ENCODE results near the gene RPS6KA5.
"Not testable (repeated sequence)": the region's sequence is repeated elsewhere in the genome, so short reads cannot be mapped to it uniquely, and the experiment has no call there.

The RPS6KA5 gene

DNA sequence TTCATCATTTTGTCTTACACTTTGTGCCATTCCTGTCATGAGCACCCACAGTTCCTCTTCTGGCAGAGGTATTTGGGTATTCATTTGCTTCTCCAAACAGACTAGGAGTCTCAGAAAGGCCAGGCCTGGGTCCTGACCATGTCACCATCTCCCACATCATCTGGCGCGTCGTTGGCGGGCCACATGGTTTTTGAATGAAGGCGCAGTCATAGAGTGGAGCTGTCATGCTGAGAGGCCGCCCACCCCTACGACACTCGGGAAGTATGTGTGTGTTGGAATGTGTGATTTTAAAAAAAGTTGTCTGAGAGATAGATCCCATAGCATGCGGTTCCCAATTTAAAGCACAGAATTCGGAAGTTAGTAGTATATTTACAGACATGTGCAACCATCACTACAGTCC is 228.6 kb downstream of the RPS6KA5 start:
- H3K9ac ChIP-seq (ENCODE audit: low read depth in 1 of 2, low read length in 2 of 2) = no peak overlapping the region
- H3K36me3 ChIP-seq (ENCODE audit: control insufficient read depth in 1 of 2, insufficient read depth in 2 of 2, low read length in 2 of 2) = no peaks in the 10 kb centered on the region
- peaks cover 7 to 14% of the 10 kb centered on the region in 2 donors for H3K4me1 ChIP-seq (ENCODE audit: control insufficient read depth in 1 of 2, insufficient read depth in 2 of 2, low read length in 2 of 2)
- no peak overlapping the region for H3K4me3 ChIP-seq (ENCODE audit: low read depth in 1 of 2, low read length in 2 of 2)
- H3K27me3 ChIP-seq (ENCODE audit: control insufficient read depth in 1 of 2, insufficient read depth in 2 of 2, low read length in 2 of 2) = no peaks in the 10 kb centered on the region
- no peak overlapping the region for H3K27ac ChIP-seq (ENCODE audit: low read depth, low read length)
- no peaks in the 10 kb centered on the region for H3K9me3 ChIP-seq (ENCODE audit: control insufficient read depth in 1 of 2, low read length in 2 of 2)

DNA sequence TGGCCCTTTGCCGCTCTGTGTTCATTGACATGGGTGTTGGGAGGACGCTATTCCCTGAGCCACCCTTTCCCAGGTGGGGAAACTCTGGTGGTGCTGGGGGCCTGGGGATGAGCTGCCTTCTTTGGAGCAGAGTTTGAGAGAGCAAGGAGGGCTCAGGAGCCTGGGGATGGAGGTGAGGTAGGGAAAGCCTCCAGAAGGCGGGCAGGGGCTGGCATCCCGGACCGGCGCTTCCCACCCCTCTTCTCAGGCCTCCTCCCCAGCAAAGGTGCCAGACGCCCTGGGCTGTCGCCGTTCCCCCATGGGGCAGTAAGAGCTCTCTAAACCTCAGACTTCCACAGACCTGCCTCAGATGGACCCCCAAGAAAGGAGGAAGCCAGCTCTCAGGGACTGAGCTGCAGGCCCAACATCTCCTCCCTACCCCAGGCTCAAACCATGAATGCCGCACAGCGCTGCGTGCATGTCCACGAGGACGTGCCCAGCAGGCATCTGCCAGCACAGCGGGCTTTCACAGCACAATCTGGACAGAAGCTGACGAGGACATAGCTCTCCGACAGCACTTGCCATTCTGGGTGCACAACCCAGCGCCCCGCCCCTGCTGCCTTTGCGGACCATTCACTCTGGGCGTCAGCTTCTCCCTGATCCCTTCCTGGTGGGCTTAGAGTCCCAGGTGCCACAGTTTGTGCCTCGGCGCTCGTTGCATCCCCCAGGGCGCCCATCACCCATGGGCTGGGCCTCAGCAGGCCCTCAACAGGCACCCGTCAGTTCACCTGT is 229.3 kb downstream of the RPS6KA5 start:
- Histone ChIP-seq H3K9me3 (ENCODE audit: control insufficient read depth in 1 of 2, low read length in 2 of 2) (no peaks in the 10 kb centered on the region), H3K36me3 (ENCODE audit: control insufficient read depth in 1 of 2, insufficient read depth in 2 of 2, low read length in 2 of 2) (no peaks in the 10 kb centered on the region), H3K27ac (ENCODE audit: low read depth, low read length) (no peak overlapping the region), H3K27me3 (ENCODE audit: control insufficient read depth in 1 of 2, insufficient read depth in 2 of 2, low read length in 2 of 2) (no peaks in the 10 kb centered on the region), H3K4me3 (ENCODE audit: low read depth in 1 of 2, low read length in 2 of 2) (no peak overlapping the region), H3K4me1 (ENCODE audit: control insufficient read depth in 1 of 2, insufficient read depth in 2 of 2, low read length in 2 of 2) (peaks cover 7 to 14% of the 10 kb centered on the region in 2 donors), H3K9ac (ENCODE audit: low read depth in 1 of 2, low read length in 2 of 2) (no peak overlapping the region)

GRCh38 chr14:90829677-90830076 is 230.8 kb downstream of the RPS6KA5 start:
- no peak overlapping the region for H3K27ac ChIP-seq (ENCODE audit: low read depth, low read length)
- H3K4me1 ChIP-seq (ENCODE audit: control insufficient read depth in 1 of 2, insufficient read depth in 2 of 2, low read length in 2 of 2) = peaks cover 7 to 14% of the 10 kb centered on the region in 2 donors
- no peak overlapping the region for H3K4me3 ChIP-seq (ENCODE audit: low read depth in 1 of 2, low read length in 2 of 2)
- no peaks in the 10 kb centered on the region for H3K36me3 ChIP-seq (ENCODE audit: control insufficient read depth in 1 of 2, insufficient read depth in 2 of 2, low read length in 2 of 2)
- no peaks in the 10 kb centered on the region for H3K27me3 ChIP-seq (ENCODE audit: control insufficient read depth in 1 of 2, insufficient read depth in 2 of 2, low read length in 2 of 2)
- no peaks in the 10 kb centered on the region for H3K9me3 ChIP-seq (ENCODE audit: control insufficient read depth in 1 of 2, low read length in 2 of 2)
- H3K9ac ChIP-seq (ENCODE audit: low read depth in 1 of 2, low read length in 2 of 2) = no peak overlapping the region

GRCh38 chr14:90828642-90829487 is 231.6 kb downstream of the RPS6KA5 start:
- H3K36me3 ChIP-seq (ENCODE audit: control insufficient read depth in 1 of 2, insufficient read depth in 2 of 2, low read length in 2 of 2) = no peaks in the 10 kb centered on the region
- H3K9ac ChIP-seq (ENCODE audit: low read depth in 1 of 2, low read length in 2 of 2) = peak overlapping the region; percentile 71 to 78
- no peaks in the 10 kb centered on the region for H3K27me3 ChIP-seq (ENCODE audit: control insufficient read depth in 1 of 2, insufficient read depth in 2 of 2, low read length in 2 of 2)
- peak overlapping the region; percentile 67 to 71 for H3K4me3 ChIP-seq (ENCODE audit: low read depth in 1 of 2, low read length in 2 of 2)
- H3K9me3 ChIP-seq (ENCODE audit: control insufficient read depth in 1 of 2, low read length in 2 of 2) = peaks cover 0 to 4% of the 10 kb centered on the region in 2 donors
- peaks cover 7 to 14% of the 10 kb centered on the region in 2 donors for H3K4me1 ChIP-seq (ENCODE audit: control insufficient read depth in 1 of 2, insufficient read depth in 2 of 2, low read length in 2 of 2)
- peak overlapping the region; percentile 88 for H3K27ac ChIP-seq (ENCODE audit: low read depth, low read length)

DNA sequence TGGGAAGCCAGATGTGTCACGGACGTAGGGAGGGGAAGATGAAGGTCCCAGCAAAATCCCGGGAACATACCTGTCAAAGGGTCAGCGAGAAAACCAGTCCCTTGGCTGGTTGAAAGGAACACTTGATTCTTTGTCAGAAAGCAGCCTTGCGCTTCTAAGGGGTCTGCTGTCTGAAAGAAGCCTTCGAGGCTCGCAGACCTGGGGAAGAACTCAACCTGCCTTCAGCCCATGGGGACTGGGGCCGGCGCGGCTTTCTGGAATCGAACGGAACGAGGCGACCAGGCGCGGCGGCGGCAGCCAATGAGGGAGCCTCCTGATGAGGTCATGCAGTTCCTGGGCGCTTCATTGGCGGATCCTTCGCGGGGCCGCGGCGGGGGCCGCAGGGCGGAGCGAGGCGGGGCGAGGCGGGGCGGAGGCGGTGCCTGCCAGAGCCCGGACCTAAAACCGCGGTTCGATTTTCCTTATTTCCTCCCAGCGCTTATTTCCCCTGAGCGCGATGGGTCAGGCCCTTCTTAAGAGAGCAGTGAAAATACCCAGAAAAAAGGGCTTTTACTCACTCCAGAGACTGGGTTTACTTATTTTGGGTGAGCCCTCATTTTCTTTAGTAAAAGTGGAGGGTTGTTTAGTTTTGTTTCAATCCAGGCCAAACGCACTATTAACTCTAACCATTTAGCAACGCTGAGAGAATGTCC is 232.4 kb downstream of the RPS6KA5 start:
- peaks cover 0 to 4% of the 10 kb centered on the region in 2 donors for H3K9me3 ChIP-seq (ENCODE audit: control insufficient read depth in 1 of 2, low read length in 2 of 2)
- peak overlapping the region; percentile 67 to 71 for H3K4me3 ChIP-seq (ENCODE audit: low read depth in 1 of 2, low read length in 2 of 2)
- no peaks in the 10 kb centered on the region for H3K36me3 ChIP-seq (ENCODE audit: control insufficient read depth in 1 of 2, insufficient read depth in 2 of 2, low read length in 2 of 2)
- H3K9ac ChIP-seq (ENCODE audit: low read depth in 1 of 2, low read length in 2 of 2) = peak overlapping the region; percentile 71 to 78
- peaks cover 7 to 14% of the 10 kb centered on the region in 2 donors for H3K4me1 ChIP-seq (ENCODE audit: control insufficient read depth in 1 of 2, insufficient read depth in 2 of 2, low read length in 2 of 2)
- H3K27me3 ChIP-seq (ENCODE audit: control insufficient read depth in 1 of 2, insufficient read depth in 2 of 2, low read length in 2 of 2) = no peaks in the 10 kb centered on the region
- H3K27ac ChIP-seq (ENCODE audit: low read depth, low read length) = peak overlapping the region; percentile 88

DNA sequence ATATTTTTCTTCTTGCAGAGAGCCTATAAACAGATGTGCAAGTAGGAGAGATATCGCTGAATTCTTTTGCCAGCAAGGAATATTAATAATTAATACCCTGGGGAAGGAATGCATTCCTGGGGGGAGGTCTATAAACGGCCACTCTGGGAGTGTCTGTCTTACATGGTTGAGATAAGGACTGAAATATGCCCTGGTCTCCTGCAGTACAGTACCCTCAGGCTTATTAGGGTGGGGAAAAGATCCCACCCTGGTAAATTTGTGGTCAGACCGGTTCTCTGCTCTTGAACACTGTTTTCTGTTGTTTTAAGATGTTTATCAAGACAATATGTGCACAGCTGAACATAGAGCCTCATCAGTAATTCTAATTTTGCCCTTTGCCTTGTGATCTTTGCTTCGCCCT is 236.9 kb downstream of the RPS6KA5 start:
- not testable (repeated sequence) for H3K9ac ChIP-seq (ENCODE audit: low read depth in 1 of 2, low read length in 2 of 2); H3K9me3 ChIP-seq (ENCODE audit: control insufficient read depth in 1 of 2, low read length in 2 of 2); H3K27ac ChIP-seq (ENCODE audit: low read depth, low read length); H3K4me3 ChIP-seq (ENCODE audit: low read depth in 1 of 2, low read length in 2 of 2); H3K27me3 ChIP-seq (ENCODE audit: control insufficient read depth in 1 of 2, insufficient read depth in 2 of 2, low read length in 2 of 2); H3K36me3 ChIP-seq (ENCODE audit: control insufficient read depth in 1 of 2, insufficient read depth in 2 of 2, low read length in 2 of 2); H3K4me1 ChIP-seq (ENCODE audit: control insufficient read depth in 1 of 2, insufficient read depth in 2 of 2, low read length in 2 of 2)

- Histone ChIP-seq H3K36me3 (ENCODE audit: control insufficient read depth in 1 of 2, insufficient read depth in 2 of 2, low read length in 2 of 2) (no peaks in the 10 kb centered on the region), H3K4me1 (ENCODE audit: control insufficient read depth in 1 of 2, insufficient read depth in 2 of 2, low read length in 2 of 2) (peaks cover 0 to 7% of the 10 kb centered on the region in 2 donors), H3K9ac (ENCODE audit: low read depth in 1 of 2, low read length in 2 of 2) (no peak overlapping the region), H3K27me3 (ENCODE audit: control insufficient read depth in 1 of 2, insufficient read depth in 2 of 2, low read length in 2 of 2) (no peaks in the 10 kb centered on the region), H3K27ac (ENCODE audit: low read depth, low read length) (no peak overlapping the region), H3K4me3 (ENCODE audit: low read depth in 1 of 2, low read length in 2 of 2) (no peak overlapping the region), H3K9me3 (ENCODE audit: control insufficient read depth in 1 of 2, low read length in 2 of 2) (peaks cover 0 to 4% of the 10 kb centered on the region in 2 donors)
Measured at GRCh38 chr14:90820958-90821357, 239.5 kb downstream of the RPS6KA5 start.

- H3K4me3 ChIP-seq (ENCODE audit: low read depth in 1 of 2, low read length in 2 of 2) = no peak overlapping the region
- H3K9ac ChIP-seq (ENCODE audit: low read depth in 1 of 2, low read length in 2 of 2) = no peak overlapping the region
- peaks cover 0 to 4% of the 10 kb centered on the region in 2 donors for H3K9me3 ChIP-seq (ENCODE audit: control insufficient read depth in 1 of 2, low read length in 2 of 2)
- H3K27me3 ChIP-seq (ENCODE audit: control insufficient read depth in 1 of 2, insufficient read depth in 2 of 2, low read length in 2 of 2) = no peaks in the 10 kb centered on the region
- H3K4me1 ChIP-seq (ENCODE audit: control insufficient read depth in 1 of 2, insufficient read depth in 2 of 2, low read length in 2 of 2) = peaks cover 0 to 14% of the 10 kb centered on the region in 2 donors
- H3K27ac ChIP-seq (ENCODE audit: low read depth, low read length) = no peak overlapping the region
- no peaks in the 10 kb centered on the region for H3K36me3 ChIP-seq (ENCODE audit: control insufficient read depth in 1 of 2, insufficient read depth in 2 of 2, low read length in 2 of 2)
Measured at GRCh38 chr14:90819734-90820393, 240.6 kb downstream of the RPS6KA5 start.

DNA sequence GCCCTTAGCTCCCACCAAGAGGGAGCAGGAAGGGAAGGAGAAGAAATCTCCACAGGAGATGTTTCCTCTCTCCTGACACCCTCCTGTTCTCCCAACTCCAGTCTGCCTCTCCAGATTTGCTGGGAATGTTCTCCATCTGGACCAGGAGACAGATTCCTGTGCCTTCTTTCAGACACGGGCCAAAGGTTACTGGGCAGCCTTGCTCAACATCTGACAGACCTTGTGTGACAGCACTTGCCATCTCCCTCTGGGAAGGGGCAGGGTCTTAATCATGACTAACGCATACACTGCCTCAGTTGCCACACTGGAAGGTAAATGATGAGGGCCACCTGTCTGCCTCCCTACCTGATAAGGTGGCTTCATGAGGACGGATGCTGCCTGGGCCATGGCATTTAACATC is 241.7 kb downstream of the RPS6KA5 start:
- Histone ChIP-seq H3K27ac (ENCODE audit: low read depth, low read length) (no peak overlapping the region), H3K9ac (ENCODE audit: low read depth in 1 of 2, low read length in 2 of 2) (no peak overlapping the region), H3K9me3 (ENCODE audit: control insufficient read depth in 1 of 2, low read length in 2 of 2) (no peaks in the 10 kb centered on the region), H3K4me1 (ENCODE audit: control insufficient read depth in 1 of 2, insufficient read depth in 2 of 2, low read length in 2 of 2) (peaks cover 6 to 20% of the 10 kb centered on the region in 2 donors), H3K27me3 (ENCODE audit: control insufficient read depth in 1 of 2, insufficient read depth in 2 of 2, low read length in 2 of 2) (no peaks in the 10 kb centered on the region), H3K4me3 (ENCODE audit: low read depth in 1 of 2, low read length in 2 of 2) (no peak overlapping the region), H3K36me3 (ENCODE audit: control insufficient read depth in 1 of 2, insufficient read depth in 2 of 2, low read length in 2 of 2) (no peaks in the 10 kb centered on the region)

Data from duodenal mucosa (tissue), 2 donors.